Loucy (cell line): ENCODE results near the gene TUBGCP5.

ENCODE experiments used
- H2AFZ ChIP-seq: fragments of 200-600 bp; sonication (generic); 2 replicates; pipeline ENCODE4 v1.6.0; 2016; ENCODE audit warnings: antibody characterized with exemption, mild to moderate bottlenecking, low read length, moderate library complexity
- H3F3A ChIP-seq: fragments of 200-600 bp; 2 replicates; pipeline ENCODE4 v1.6.0; 2016; ENCODE audit warnings: antibody characterized with exemption, low read depth, mild to moderate bottlenecking
- H3K27me3 ChIP-seq: fragments of 200-600 bp; sonication (generic); 2 replicates; pipeline ENCODE4 v1.6.1; 2014; ENCODE audit warnings: low read length, mild to moderate bottlenecking; ENCODE audit not compliant: insufficient read depth, poor library complexity, severe bottlenecking
- H3K36me3 ChIP-seq: fragments of 200-600 bp; sonication (generic); 2 replicates; pipeline ENCODE4 v1.6.1; 2016; ENCODE audit warnings: low read length; ENCODE audit not compliant: insufficient read depth
- H3K4me1 ChIP-seq: fragments of 200-600 bp; sonication (generic); 2 replicates; pipeline ENCODE4 v1.5.1; 2014; ENCODE audit warnings: low read length, mild to moderate bottlenecking; ENCODE audit not compliant: insufficient read depth, poor library complexity, severe bottlenecking
- H3K4me2 ChIP-seq: fragments of 200-600 bp; sonication (generic); 2 replicates; pipeline ENCODE4 v1.6.0; 2014; ENCODE audit warnings: antibody characterized with exemption, low read length, low read depth, mild to moderate bottlenecking; ENCODE audit not compliant: poor library complexity, severe bottlenecking
- H3K4me3 ChIP-seq: fragments of 200-600 bp; sonication (generic); 2 replicates; pipeline ENCODE4 v1.5.1; 2014; ENCODE audit warnings: low read length, mild to moderate bottlenecking, mixed read lengths; ENCODE audit not compliant: poor library complexity, severe bottlenecking
- H3K79me2 ChIP-seq: fragments of 200-600 bp; sonication (generic); 2 replicates; pipeline ENCODE4 v1.6.1; 2014; ENCODE audit warnings: low read length; ENCODE audit not compliant: insufficient read depth
- H3K9ac ChIP-seq: fragments of 200-600 bp; sonication (generic); 2 replicates; pipeline ENCODE4 v1.6.0; 2014; ENCODE audit warnings: mild to moderate bottlenecking, low read depth, low read length, moderate library complexity; ENCODE audit not compliant: poor library complexity, severe bottlenecking
- H3K9me2 ChIP-seq: fragments of 200-600 bp; sonication (generic); replicated peaks from 2 replicates; pipeline ENCODE4 v1.6.1; 2016; ENCODE audit warnings: low read depth, low read length, mixed read lengths
- H3K9me3 ChIP-seq: fragments of 200-600 bp; sonication (generic); 2 replicates; pipeline ENCODE4 v1.6.1; 2014; ENCODE audit warnings: mild to moderate bottlenecking, antibody characterized with exemption, low read length, low read depth; ENCODE audit not compliant: insufficient read depth
- H4K20me1 ChIP-seq: fragments of 200-600 bp; sonication (generic); 2 replicates; pipeline ENCODE4 v1.6.0; 2014; ENCODE audit warnings: antibody characterized with exemption, low read length, mild to moderate bottlenecking; ENCODE audit not compliant: insufficient read depth, poor library complexity, severe bottlenecking
- CTCF ChIP-seq: fragments of 200-600 bp; sonication (generic); conservative IDR thresholded peaks from 2 replicates; pipeline ENCODE4 v1.5.1; 2014; ENCODE audit warnings: mild to moderate bottlenecking, antibody characterized with exemption, low read length
- EZH2phosphoT487 ChIP-seq: fragments of 200-600 bp; IDR thresholded peaks from 2 replicates; pipeline ENCODE4 v1.6.1; 2018; ENCODE audit warnings: antibody characterized with exemption, mild to moderate bottlenecking, moderate library complexity, borderline replicate concordance

TUBGCP5 gene

DNA sequence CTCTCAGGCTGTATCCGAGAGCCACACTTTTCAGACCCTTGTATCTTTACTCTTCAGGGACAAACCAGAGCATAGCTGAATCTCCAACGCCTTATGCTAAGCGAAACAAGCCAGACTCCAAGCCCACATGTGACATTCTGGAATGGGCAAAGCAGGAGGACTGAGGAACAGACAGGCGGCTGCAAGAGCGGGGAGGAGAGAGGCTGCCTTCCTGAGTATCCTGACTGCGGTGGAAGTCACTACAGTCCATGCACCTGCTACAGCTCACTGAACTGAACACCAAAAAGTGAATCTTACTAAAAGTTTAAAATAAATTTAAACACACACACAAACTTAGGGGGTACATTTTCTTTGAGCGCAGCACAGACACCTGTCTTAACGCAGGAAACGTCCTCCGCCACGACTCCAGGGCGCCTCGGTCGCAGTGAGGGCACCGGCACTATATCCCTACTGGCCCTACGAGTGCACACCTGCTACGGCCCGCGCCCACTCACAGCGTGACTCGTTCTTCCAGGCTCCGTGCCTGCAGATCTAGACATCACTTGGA is 60.6 kb downstream of the TUBGCP5 start:
- H3F3A ChIP-seq = no peaks in the 10 kb centered on the region
- H3K9me2 ChIP-seq = no peaks in the 10 kb centered on the region
- H3K79me2 ChIP-seq = peaks cover 5% of the 10 kb centered on the region; the same call in 1 of the 2 replicates

DNA sequence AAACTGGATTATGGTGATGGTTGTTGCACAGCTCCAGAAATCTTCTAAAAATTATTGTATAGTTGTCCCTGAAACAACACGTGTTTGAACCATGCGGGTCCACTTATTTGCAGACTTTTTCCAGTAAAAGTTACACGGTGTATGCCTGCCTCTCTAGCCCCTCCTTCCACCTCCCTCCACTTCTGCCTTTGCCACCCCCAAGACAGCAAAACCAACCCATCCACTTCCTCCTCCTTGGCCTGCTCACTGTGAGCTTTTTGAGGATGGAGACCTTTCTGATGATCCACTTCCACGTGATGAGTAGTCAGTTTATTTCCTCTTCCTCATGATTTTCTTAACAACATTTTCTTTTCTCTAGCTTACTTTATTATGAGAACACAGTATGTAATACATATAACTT is 64.6 kb downstream of the TUBGCP5 start:
- TF ChIP-seq CTCF = no peak
- no peaks in the 10 kb centered on the region for H3K9me3 ChIP-seq
- peaks cover 8% of the 10 kb centered on the region for H3K79me2 ChIP-seq

More for the DNA sequence above, 60.6 kb downstream of the TUBGCP5 start:
- Histone ChIP-seq H3K36me3 (no peaks in the 10 kb centered on the region), H3K27me3 (peaks cover 13% of the 10 kb centered on the region), H4K20me1 (peaks cover 4% of the 10 kb centered on the region), H3K9ac (no peak overlapping the region), H3K4me2 (peak overlapping the region; percentile 95), H3K9me3 (no peaks in the 10 kb centered on the region), H3K4me1 (peaks cover 7% of the 10 kb centered on the region), H3K4me3 (peak overlapping the region; percentile 79), H2AFZ (0 out of 2 replicates have a peak overlapping the region, but pooled peaks have one; percentile 97)
- no peak for TF ChIP-seq EZH2phosphoT487
- no peak for TF ChIP-seq CTCF

DNA sequence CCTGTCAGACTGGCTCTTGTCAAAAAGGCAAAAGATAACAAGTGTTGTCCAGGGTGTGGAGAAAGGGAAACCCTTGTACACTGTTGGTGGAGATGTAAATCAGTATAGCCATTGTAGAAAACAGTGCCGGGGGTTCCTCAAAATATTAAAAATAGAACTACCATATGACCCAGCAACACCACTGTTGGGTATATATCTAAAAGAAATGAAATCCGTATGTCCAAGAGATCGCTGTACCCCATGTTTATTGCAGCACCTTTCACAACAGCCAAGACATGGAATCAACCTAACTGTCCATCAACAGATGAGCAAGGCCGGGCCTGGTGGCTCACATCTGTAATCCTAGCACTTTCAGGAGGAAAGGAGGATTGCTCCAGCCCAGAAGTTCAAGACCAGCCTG is 65.4 kb downstream of the TUBGCP5 start:
- TF ChIP-seq EZH2phosphoT487 (no peak), CTCF (no peak)
- Histone ChIP-seq H3K4me2 (no peak overlapping the region), H3F3A (no peaks in the 10 kb centered on the region), H3K9me2 (no peaks in the 10 kb centered on the region), H4K20me1 (peaks cover 4% of the 10 kb centered on the region), H3K36me3 (no peaks in the 10 kb centered on the region), H3K9ac (no peak overlapping the region), H3K9me3 (no peaks in the 10 kb centered on the region), H3K4me1 (peaks cover 6% of the 10 kb centered on the region), H3K79me2 (peaks cover 10% of the 10 kb centered on the region), H3K4me3 (no peak overlapping the region), H3K27me3 (peaks cover 5% of the 10 kb centered on the region), H2AFZ (no peak overlapping the region)

More for the DNA sequence above, 64.6 kb downstream of the TUBGCP5 start:
- no peaks in the 10 kb centered on the region for H3K36me3 ChIP-seq
- H2AFZ ChIP-seq = no peak overlapping the region
- H4K20me1 ChIP-seq = peaks cover 4% of the 10 kb centered on the region
- H3K9me2 ChIP-seq = no peaks in the 10 kb centered on the region
- peaks cover 12% of the 10 kb centered on the region for H3K27me3 ChIP-seq
- no peak overlapping the region for H3K9ac ChIP-seq
- H3K4me3 ChIP-seq = no peak overlapping the region
- no peak overlapping the region for H3K4me2 ChIP-seq
- peaks cover 7% of the 10 kb centered on the region for H3K4me1 ChIP-seq
- H3F3A ChIP-seq = no peaks in the 10 kb centered on the region
